ENCODE measurements around the gene FGD3.
"Not testable (repeated sequence)": the region's sequence is repeated elsewhere in the genome, so short reads cannot be mapped to it uniquely, and the experiment has no call there.

Gene FGD3

DNA sequence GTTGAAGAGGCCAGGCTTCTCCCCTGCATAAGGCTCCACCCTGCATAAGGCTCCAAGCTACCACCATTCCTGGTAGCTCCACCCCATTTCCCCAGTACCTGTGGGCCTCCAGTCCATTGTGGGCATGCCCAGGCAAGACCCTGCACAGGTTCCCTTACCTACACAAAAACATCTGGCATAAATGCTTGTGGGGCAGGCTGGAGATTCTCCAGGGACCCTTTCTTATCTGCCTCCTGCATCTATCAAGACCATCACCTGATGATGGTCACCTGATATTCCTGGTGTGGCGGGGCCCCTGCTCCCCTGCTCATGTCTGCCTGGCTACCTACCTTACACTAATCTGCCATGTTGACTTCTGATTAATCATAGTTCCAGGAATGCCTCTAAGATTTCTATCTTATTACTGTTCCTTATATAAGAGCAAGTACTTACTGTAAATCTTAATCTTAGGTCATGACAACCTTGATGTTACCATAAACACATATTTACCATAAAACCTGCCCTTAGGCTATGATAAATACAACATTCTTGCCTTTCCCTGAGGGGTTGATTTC, 41.0 kb downstream of the FGD3 start:
- no peak overlapping the region for H3K27ac ChIP-seq
- no peak for TF ChIP-seq ZFX (IDR thresholded peaks at IDR 0.05; ENCODE audit: borderline replicate concordance)
- TF ChIP-seq, protein P1, sequence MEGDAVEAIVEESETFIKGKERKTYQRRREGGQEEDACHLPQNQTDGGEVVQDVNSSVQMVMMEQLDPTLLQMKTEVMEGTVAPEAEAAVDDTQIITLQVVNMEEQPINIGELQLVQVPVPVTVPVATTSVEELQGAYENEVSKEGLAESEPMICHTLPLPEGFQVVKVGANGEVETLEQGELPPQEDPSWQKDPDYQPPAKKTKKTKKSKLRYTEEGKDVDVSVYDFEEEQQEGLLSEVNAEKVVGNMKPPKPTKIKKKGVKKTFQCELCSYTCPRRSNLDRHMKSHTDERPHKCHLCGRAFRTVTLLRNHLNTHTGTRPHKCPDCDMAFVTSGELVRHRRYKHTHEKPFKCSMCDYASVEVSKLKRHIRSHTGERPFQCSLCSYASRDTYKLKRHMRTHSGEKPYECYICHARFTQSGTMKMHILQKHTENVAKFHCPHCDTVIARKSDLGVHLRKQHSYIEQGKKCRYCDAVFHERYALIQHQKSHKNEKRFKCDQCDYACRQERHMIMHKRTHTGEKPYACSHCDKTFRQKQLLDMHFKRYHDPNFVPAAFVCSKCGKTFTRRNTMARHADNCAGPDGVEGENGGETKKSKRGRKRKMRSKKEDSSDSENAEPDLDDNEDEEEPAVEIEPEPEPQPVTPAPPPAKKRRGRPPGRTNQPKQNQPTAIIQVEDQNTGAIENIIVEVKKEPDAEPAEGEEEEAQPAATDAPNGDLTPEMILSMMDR (IDR thresholded peaks at IDR 0.05): no peak

DNA sequence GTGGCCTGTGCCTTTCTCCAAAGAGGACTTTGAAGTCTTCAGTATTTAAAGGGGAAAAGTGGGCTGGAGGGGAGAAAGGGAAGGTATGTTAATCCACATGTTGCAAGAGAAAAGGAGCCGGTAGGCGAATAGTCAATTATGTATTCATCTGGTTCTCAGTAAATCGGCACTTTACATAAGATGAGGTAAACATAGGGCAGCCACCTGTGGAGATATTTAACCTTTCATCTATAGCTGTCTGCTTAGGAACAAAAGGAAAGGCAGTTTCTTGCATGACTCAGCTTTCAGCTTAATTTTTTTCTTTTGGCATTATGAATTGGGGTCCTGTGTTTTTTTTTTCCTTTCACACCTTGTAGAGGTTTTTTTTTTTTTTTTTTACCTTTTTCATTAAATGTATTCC, 42.2 kb downstream of the FGD3 start:
- H3K27ac ChIP-seq: no peak overlapping the region
- TF ChIP-seq, protein P1 (IDR thresholded peaks at IDR 0.05): no peak

DNA sequence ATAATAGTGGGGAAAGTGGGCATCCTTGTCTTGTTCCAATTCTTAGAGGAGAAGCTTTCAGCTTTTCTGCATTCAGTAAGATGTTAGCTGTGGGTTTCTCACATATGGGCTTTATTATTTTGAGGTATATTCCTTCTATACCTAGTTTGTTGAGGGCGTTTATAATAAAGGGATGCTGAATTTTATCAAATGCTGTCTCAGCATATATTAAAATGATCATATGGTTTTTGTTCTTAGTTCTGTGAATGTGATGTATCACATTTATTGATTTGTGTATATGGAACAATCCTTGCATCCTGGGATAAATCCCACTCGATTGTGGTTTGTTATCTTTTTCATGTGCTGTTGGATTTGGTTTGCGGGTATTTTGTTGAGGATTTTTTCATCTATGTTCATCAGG, 43.1 kb downstream of the FGD3 start:
- TF ChIP-seq, protein P1 (IDR thresholded peaks at IDR 0.05): no peak
- TF ChIP-seq ZFX (IDR thresholded peaks at IDR 0.05; ENCODE audit: borderline replicate concordance): no peak
- no peak overlapping the region for H3K27ac ChIP-seq

DNA sequence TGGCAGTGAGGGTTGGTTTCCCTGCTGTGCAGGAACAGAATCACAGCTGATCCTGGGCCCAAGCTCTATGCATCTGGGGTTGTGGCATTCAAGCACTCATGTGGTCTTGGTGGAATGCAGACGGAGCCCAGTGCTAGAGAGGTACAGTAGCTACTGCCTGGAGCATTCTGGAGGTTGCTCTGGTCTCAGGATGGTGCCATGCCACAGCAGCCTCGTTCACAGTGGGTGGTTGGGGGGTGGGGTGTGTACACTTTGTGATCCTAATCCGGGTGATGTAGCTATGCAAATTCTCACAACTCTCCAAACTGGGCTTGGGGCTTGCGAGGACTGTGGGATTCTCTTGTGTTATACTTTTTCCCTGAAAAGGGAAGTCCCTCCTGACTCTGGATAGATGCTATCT, 45.2 kb downstream of the FGD3 start:
- no peak for TF ChIP-seq ZFX (IDR thresholded peaks at IDR 0.05; ENCODE audit: borderline replicate concordance)
- TF ChIP-seq, protein P1 (IDR thresholded peaks at IDR 0.05): no peak
- no peak overlapping the region for H3K27ac ChIP-seq

DNA sequence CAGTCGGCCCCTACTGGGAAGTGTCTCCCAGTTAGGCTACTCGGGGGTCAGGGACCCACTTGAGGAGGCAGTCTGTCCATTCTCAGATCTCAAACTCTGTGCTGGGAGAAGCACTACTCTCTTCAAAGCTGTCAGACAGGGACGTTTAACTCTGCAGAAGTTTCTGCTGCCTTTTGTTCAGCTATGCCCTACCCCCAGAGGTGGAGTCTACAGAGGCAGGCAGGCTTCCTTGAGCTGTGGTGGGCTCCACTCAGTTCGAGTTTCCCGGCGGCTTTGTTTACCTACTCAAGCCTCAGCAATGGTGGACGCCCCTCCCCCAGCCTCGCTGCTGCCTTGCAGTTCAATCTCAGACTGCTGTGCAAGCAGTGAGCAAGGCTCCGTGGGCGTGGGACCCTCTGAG, 51.5 kb downstream of the FGD3 start:
- not testable (repeated sequence) for H3K27ac ChIP-seq

DNA sequence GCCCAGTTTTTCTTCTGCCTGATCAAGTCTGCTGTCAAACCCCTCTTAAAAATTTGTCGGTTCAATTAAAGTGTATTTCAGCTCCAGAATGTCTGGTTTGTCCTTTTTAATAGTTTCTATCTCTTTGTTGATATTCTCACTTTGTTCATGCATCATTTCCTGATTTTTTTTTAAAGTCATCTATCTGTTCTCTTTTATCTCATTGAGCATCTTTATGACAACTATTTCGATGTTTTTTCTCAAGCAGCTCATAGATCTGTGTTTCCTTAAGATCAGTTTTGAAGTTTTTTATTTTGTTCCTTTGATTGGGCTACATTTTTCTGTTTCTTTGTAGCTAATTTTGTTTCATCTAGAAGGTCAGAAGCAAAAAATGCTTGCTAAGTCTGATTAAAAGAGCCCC, 53.7 kb downstream of the FGD3 start:
- TF ChIP-seq, protein P1 (IDR thresholded peaks at IDR 0.05): no peak
- TF ChIP-seq ZFX (IDR thresholded peaks at IDR 0.05; ENCODE audit: borderline replicate concordance): no peak
- no peak overlapping the region for H3K27ac ChIP-seq

DNA sequence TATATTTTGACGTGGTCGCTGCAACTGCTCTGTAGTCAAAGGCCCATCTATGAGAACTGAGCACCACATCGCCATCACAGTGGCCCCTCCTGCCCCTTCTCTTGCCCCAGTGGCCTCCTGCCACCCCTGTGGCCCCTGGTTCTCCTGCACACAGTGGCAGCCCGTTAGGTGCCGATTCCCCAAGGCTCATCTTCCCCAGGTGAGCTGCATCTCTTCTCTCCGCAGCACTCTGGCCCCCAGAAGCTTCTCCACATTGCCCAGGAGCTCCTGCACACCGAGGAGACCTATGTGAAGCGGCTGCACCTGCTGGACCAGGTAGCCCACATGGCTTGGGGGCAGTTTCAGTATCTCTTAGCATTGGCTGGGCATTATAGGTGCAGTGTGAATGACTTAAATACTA, 55.4 kb downstream of the FGD3 start:
- TF ChIP-seq, protein P1 (IDR thresholded peaks at IDR 0.05): no peak
- TF ChIP-seq ZFX (IDR thresholded peaks at IDR 0.05; ENCODE audit: borderline replicate concordance): no peak
- no peak overlapping the region for H3K27ac ChIP-seq
